HUES64 (cell line): Measurements from ENCODE around the gene TRAF3IP1.
"Not testable (repeated sequence)": the region's sequence is repeated elsewhere in the genome, so short reads cannot be mapped to it uniquely, and the experiment has no call there.

Experiments
- H3K27ac ChIP-seq: 2 replicates; pipeline ENCODE4 v1.7.0; 2013; ENCODE audit warnings: low read depth, low read length, inconsistent platforms
- H3K27me3 ChIP-seq: 2 replicates; pipeline ENCODE4 v1.6.1; 2013; ENCODE audit warnings: mild to moderate bottlenecking, low read length; ENCODE audit not compliant: insufficient read depth
- H3K36me3 ChIP-seq: 2 replicates; pipeline ENCODE4 v1.6.1; 2013; ENCODE audit warnings: mild to moderate bottlenecking, low read length; ENCODE audit not compliant: insufficient read depth
- H3K4me1 ChIP-seq: 2 replicates; pipeline ENCODE4 v1.6.1; 2013; ENCODE audit warnings: mild to moderate bottlenecking, low read length, moderate library complexity; ENCODE audit not compliant: insufficient read depth
- H3K4me3 ChIP-seq: 2 replicates; pipeline ENCODE4 v1.5.1; 2013; ENCODE audit warnings: mild to moderate bottlenecking, low read length, moderate library complexity
- H3K9ac ChIP-seq: 2 replicates; pipeline ENCODE4 v1.6.1; 2013; ENCODE audit warnings: mild to moderate bottlenecking, low read depth, low read length
- H3K9me3 ChIP-seq: 2 replicates; pipeline ENCODE4 v1.6.1; 2013; ENCODE audit warnings: low read depth, low read length; ENCODE audit not compliant: insufficient read depth
- WGBS: fragments of 150-250, 120-280 bp; methylation state at CpG from one replicate; pipeline ENCODE4 v1.1.7; 2013; ENCODE audit warnings: missing lambda C conversion rate; 5-methylcytosine and 5-hydroxymethylcytosine counted together

Gene TRAF3IP1

GRCh38 chr2:238302087-238302486, 18.2 kb upstream of the TRAF3IP1 start:
- H3K27me3 ChIP-seq, result peaks cover under 1% of the 10 kb centered on the region; the same call in 1 of the 2 replicates
- H3K9me3 ChIP-seq, result no peaks in the 10 kb centered on the region
- H3K36me3 ChIP-seq, result no peaks in the 10 kb centered on the region
- no peak overlapping the region for H3K27ac ChIP-seq
- 95% methylated on average over 3 of the region's 3 CpGs for WGBS
- no peak overlapping the region for H3K9ac ChIP-seq
- no peaks in the 10 kb centered on the region for H3K4me1 ChIP-seq
- no peak overlapping the region for H3K4me3 ChIP-seq

- H3K9me3 ChIP-seq, result no peaks in the 10 kb centered on the region
- 90% methylated on average over 9 of the region's 9 CpGs for WGBS
Measured at GRCh38 chr2:238302751-238303150, 17.6 kb upstream of the TRAF3IP1 start.

GRCh38 chr2:238304116-238304515, 16.2 kb upstream of the TRAF3IP1 start:
- Histone ChIP-seq H3K4me1 (no peaks in the 10 kb centered on the region), H3K9me3 (no peaks in the 10 kb centered on the region), H3K27ac (no peak overlapping the region), H3K36me3 (no peaks in the 10 kb centered on the region), H3K4me3 (no peak overlapping the region), H3K9ac (no peak overlapping the region), H3K27me3 (no peaks in the 10 kb centered on the region)
- WGBS, result 92% methylated on average over 6 of the region's 6 CpGs

More at GRCh38 chr2:238302751-238303150, 17.6 kb upstream of the TRAF3IP1 start:
- Histone ChIP-seq H3K4me3 (no peak overlapping the region), H3K9ac (no peak overlapping the region), H3K27ac (no peak overlapping the region), H3K27me3 (no peaks in the 10 kb centered on the region), H3K4me1 (no peaks in the 10 kb centered on the region), H3K36me3 (no peaks in the 10 kb centered on the region)

- no peak overlapping the region for H3K4me3 ChIP-seq
- H3K9me3 ChIP-seq, result no peaks in the 10 kb centered on the region
- H3K36me3 ChIP-seq, result no peaks in the 10 kb centered on the region
- no peaks in the 10 kb centered on the region for H3K27me3 ChIP-seq
- no peak overlapping the region for H3K27ac ChIP-seq
- H3K9ac ChIP-seq, result no peak overlapping the region
- H3K4me1 ChIP-seq, result no peaks in the 10 kb centered on the region
- 87% methylated on average over 12 of the region's 12 CpGs for WGBS
Measured at GRCh38 chr2:238305092-238305862, 15.0 kb upstream of the TRAF3IP1 start.

GRCh38 chr2:238305965-238306671, 14.2 kb upstream of the TRAF3IP1 start:
- Histone ChIP-seq H3K4me1 (no peaks in the 10 kb centered on the region), H3K9me3 (no peaks in the 10 kb centered on the region), H3K4me3 (no peak overlapping the region), H3K27ac (no peak overlapping the region), H3K27me3 (no peaks in the 10 kb centered on the region), H3K36me3 (no peaks in the 10 kb centered on the region), H3K9ac (no peak overlapping the region)
- WGBS, result 89% methylated on average over 11 of the region's 11 CpGs

GRCh38 chr2:238306672-238306998, 13.7 kb upstream of the TRAF3IP1 start:
- Histone ChIP-seq H3K9me3 (no peaks in the 10 kb centered on the region), H3K9ac (no peak overlapping the region), H3K4me3 (no peak overlapping the region), H3K4me1 (no peaks in the 10 kb centered on the region), H3K27me3 (no peaks in the 10 kb centered on the region), H3K27ac (no peak overlapping the region), H3K36me3 (no peaks in the 10 kb centered on the region)
- 93% methylated on average over 5 of the region's 5 CpGs for WGBS

GRCh38 chr2:238308177-238308576, 12.1 kb upstream of the TRAF3IP1 start:
- no peaks in the 10 kb centered on the region for H3K4me1 ChIP-seq
- WGBS, result 65% methylated on average over 2 of the region's 2 CpGs
- no peaks in the 10 kb centered on the region for H3K36me3 ChIP-seq
- H3K9me3 ChIP-seq, result no peaks in the 10 kb centered on the region
- no peaks in the 10 kb centered on the region for H3K27me3 ChIP-seq
- H3K9ac ChIP-seq, result no peak overlapping the region
- no peak overlapping the region for H3K27ac ChIP-seq
- H3K4me3 ChIP-seq, result no peak overlapping the region

- H3K36me3 ChIP-seq, H3K27ac ChIP-seq, H3K27me3 ChIP-seq, H3K9me3 ChIP-seq, H3K9ac ChIP-seq, H3K4me1 ChIP-seq, H3K4me3 ChIP-seq: not testable (repeated sequence)
- WGBS, result 93% methylated on average over 14 of the region's 14 CpGs
Measured at GRCh38 chr2:238310721-238311120, 9.6 kb upstream of the TRAF3IP1 start.

- 92% methylated on average over 7 of the region's 8 CpGs for WGBS
- no peaks in the 10 kb centered on the region for H3K9me3 ChIP-seq
- H3K36me3 ChIP-seq, result no peaks in the 10 kb centered on the region
- no peak overlapping the region for H3K27ac ChIP-seq
- H3K9ac ChIP-seq, result no peak overlapping the region
- H3K4me1 ChIP-seq, result no peaks in the 10 kb centered on the region
- no peak overlapping the region for H3K4me3 ChIP-seq
- peaks cover 4% of the 10 kb centered on the region; the same call in 1 of the 2 replicates for H3K27me3 ChIP-seq
Measured at GRCh38 chr2:238313289-238313990, 6.9 kb upstream of the TRAF3IP1 start.

- Histone ChIP-seq H3K27me3 (peaks cover 5% of the 10 kb centered on the region; the same call in 1 of the 2 replicates), H3K9ac (no peak overlapping the region), H3K9me3 (no peaks in the 10 kb centered on the region), H3K36me3 (no peaks in the 10 kb centered on the region), H3K4me1 (no peaks in the 10 kb centered on the region), H3K27ac (no peak overlapping the region), H3K4me3 (no peak overlapping the region)
- 80% methylated on average over 2 of the region's 2 CpGs for WGBS
Measured at GRCh38 chr2:238313991-238314350, 6.3 kb upstream of the TRAF3IP1 start.

GRCh38 chr2:238314576-238314975, 5.7 kb upstream of the TRAF3IP1 start:
- H3K27me3 ChIP-seq, result peaks cover 9% of the 10 kb centered on the region; the same call in 1 of the 2 replicates
- H3K9ac ChIP-seq, result no peak overlapping the region
- WGBS, result 94% methylated on average over 8 of the region's 8 CpGs
- no peak overlapping the region for H3K4me3 ChIP-seq
- H3K27ac ChIP-seq, result no peak overlapping the region
- peaks cover 1% of the 10 kb centered on the region; the same call in 1 of the 2 replicates for H3K4me1 ChIP-seq
- no peaks in the 10 kb centered on the region for H3K9me3 ChIP-seq
- no peaks in the 10 kb centered on the region for H3K36me3 ChIP-seq
